SU-DHL-6 (cell line): ENCODE data around the gene CIB4.

Experiments
- EZH2phosphoT487 ChIP-seq: fragments of 200-600 bp; sonication (generic), shearing (Covaris generic); conservative IDR thresholded peaks from 2 replicates; pipeline ENCODE4 v1.6.1; 2018; ENCODE audit warnings: mild to moderate bottlenecking, antibody characterized with exemption, low read length, moderate library complexity, mixed read lengths
- TF ChIP-seq, protein P1 (sequence below): fragments of 200-600 bp; sonication (generic); IDR thresholded peaks from one replicate; pipeline ENCODE4 v1.5.1; 2017; ENCODE audit warnings: antibody characterized with exemption, mild to moderate bottlenecking, low read length, moderate library complexity; ENCODE audit not compliant: insufficient read depth, poor library complexity, severe bottlenecking

DNA sequence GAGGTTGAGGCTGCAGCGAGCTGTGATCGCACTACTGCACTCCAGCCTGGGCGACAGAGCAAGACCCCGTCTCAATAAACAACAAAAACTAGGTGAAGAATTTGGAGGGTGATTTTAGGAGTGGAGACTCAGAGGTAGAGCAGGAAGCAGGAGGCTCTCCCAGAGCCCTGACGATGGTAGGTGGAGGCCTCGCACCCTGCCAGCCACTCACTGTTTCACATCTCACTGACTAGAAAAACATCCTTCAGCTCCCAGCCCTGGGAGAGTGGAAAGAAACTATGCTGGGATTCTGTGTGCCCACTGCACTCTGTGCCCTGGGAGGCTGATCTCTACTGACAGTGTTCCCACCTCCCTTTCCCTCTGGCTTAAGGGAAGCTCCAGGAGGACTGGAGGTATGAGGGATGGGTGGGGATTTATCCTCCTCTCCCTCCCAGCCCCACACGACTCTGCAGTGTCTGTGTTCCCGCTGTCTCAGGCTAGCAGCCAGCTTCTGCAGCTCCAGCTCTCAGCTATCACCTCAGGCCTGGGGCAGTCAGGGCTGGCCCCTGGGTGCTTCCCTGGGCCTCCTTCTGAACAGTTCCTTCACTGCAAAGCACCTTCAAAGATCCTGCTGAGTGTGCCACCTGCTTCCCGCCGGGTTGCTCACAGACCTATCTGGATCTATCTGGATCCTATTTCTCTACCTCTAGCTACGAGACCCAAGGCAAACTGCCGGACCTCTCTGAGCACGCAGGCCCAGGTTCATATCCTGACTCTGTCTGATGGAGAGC, 9.6 kb downstream of the CIB4 start:
- TF ChIP-seq, protein P1, sequence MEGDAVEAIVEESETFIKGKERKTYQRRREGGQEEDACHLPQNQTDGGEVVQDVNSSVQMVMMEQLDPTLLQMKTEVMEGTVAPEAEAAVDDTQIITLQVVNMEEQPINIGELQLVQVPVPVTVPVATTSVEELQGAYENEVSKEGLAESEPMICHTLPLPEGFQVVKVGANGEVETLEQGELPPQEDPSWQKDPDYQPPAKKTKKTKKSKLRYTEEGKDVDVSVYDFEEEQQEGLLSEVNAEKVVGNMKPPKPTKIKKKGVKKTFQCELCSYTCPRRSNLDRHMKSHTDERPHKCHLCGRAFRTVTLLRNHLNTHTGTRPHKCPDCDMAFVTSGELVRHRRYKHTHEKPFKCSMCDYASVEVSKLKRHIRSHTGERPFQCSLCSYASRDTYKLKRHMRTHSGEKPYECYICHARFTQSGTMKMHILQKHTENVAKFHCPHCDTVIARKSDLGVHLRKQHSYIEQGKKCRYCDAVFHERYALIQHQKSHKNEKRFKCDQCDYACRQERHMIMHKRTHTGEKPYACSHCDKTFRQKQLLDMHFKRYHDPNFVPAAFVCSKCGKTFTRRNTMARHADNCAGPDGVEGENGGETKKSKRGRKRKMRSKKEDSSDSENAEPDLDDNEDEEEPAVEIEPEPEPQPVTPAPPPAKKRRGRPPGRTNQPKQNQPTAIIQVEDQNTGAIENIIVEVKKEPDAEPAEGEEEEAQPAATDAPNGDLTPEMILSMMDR, result no peak
- no peak for TF ChIP-seq EZH2phosphoT487
